WTC11 (cell line): ENCODE results near the gene SNIP1.

ENCODE experiments used
- TP53 ChIP-seq: sonication (generic); formaldehyde crosslinking; IDR thresholded peaks from 2 replicates; pipeline ENCODE4 v1.8.1; 2023; ENCODE audit warnings: mild to moderate bottlenecking, missing genetic modification reagents
- TF ChIP-seq, protein P1 (sequence below): sonication (generic); formaldehyde crosslinking; IDR thresholded peaks from 2 replicates; pipeline ENCODE4 v1.8.1; 2022; ENCODE audit warnings: mild to moderate bottlenecking, missing genetic modification reagents, moderate library complexity, borderline replicate concordance
- TF ChIP-seq, protein P2 (sequence below): fragments of 200-600 bp; IDR thresholded peaks from 2 replicates; pipeline ENCODE4 v1.8.0; 2022; ENCODE audit warnings: antibody characterized with exemption
- TF ChIP-seq, protein P3 (sequence below): sonication (generic); formaldehyde crosslinking; IDR thresholded peaks from 2 replicates; pipeline ENCODE4 v1.8.1; 2022; ENCODE audit warnings: low read depth, missing genetic modification reagents, borderline replicate concordance
- TF ChIP-seq, protein P4 (sequence below): sonication (generic); formaldehyde crosslinking; IDR thresholded peaks from 2 replicates; pipeline ENCODE4 v1.8.1; 2023; ENCODE audit warnings: mild to moderate bottlenecking, missing genetic modification reagents, moderate library complexity

DNA sequence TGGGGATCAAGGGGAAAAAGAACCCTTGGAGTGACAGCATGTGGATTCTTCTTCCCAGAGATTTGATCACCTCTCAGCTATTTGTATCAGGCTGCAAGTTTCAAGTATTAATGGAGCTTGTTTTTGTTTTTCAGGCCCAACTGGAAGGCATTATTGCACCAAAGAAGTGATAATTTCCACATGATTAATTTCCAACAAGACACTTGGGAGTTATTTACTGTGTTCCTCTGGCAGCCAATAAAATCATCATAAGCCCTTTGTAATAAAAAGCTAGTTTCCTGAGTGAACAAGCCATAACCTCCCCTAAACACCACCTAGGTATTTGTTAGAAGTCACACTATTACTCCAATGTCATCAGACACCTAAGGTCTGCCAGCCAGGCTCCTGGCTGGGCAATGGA lies 10.8 kb upstream of the SNIP1 start:
- TF ChIP-seq TP53 (CRISPR knock-in tag) = no peak
- TF ChIP-seq, protein P1, sequence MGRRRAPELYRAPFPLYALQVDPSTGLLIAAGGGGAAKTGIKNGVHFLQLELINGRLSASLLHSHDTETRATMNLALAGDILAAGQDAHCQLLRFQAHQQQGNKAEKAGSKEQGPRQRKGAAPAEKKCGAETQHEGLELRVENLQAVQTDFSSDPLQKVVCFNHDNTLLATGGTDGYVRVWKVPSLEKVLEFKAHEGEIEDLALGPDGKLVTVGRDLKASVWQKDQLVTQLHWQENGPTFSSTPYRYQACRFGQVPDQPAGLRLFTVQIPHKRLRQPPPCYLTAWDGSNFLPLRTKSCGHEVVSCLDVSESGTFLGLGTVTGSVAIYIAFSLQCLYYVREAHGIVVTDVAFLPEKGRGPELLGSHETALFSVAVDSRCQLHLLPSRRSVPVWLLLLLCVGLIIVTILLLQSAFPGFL = no peak
- TF ChIP-seq, protein P2, sequence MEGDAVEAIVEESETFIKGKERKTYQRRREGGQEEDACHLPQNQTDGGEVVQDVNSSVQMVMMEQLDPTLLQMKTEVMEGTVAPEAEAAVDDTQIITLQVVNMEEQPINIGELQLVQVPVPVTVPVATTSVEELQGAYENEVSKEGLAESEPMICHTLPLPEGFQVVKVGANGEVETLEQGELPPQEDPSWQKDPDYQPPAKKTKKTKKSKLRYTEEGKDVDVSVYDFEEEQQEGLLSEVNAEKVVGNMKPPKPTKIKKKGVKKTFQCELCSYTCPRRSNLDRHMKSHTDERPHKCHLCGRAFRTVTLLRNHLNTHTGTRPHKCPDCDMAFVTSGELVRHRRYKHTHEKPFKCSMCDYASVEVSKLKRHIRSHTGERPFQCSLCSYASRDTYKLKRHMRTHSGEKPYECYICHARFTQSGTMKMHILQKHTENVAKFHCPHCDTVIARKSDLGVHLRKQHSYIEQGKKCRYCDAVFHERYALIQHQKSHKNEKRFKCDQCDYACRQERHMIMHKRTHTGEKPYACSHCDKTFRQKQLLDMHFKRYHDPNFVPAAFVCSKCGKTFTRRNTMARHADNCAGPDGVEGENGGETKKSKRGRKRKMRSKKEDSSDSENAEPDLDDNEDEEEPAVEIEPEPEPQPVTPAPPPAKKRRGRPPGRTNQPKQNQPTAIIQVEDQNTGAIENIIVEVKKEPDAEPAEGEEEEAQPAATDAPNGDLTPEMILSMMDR = no peak
- TF ChIP-seq, protein P3, sequence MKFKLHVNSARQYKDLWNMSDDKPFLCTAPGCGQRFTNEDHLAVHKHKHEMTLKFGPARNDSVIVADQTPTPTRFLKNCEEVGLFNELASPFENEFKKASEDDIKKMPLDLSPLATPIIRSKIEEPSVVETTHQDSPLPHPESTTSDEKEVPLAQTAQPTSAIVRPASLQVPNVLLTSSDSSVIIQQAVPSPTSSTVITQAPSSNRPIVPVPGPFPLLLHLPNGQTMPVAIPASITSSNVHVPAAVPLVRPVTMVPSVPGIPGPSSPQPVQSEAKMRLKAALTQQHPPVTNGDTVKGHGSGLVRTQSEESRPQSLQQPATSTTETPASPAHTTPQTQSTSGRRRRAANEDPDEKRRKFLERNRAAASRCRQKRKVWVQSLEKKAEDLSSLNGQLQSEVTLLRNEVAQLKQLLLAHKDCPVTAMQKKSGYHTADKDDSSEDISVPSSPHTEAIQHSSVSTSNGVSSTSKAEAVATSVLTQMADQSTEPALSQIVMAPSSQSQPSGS = no peak
- TF ChIP-seq, protein P4, sequence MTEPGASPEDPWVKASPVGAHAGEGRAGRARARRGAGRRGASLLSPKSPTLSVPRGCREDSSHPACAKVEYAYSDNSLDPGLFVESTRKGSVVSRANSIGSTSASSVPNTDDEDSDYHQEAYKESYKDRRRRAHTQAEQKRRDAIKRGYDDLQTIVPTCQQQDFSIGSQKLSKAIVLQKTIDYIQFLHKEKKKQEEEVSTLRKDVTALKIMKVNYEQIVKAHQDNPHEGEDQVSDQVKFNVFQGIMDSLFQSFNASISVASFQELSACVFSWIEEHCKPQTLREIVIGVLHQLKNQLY = no peak
